GM08714 (cell line): ENCODE data around the gene PKNOX2.

ENCODE experiments used
- H3K4me3 ChIP-seq: fragments of 200-500 bp; sonication (Bioruptor generic); 2 replicates; pipeline ENCODE4 v1.5.1; 2014; ENCODE audit warnings: mild to moderate bottlenecking, low read length, inconsistent platforms
- ZNF274 ChIP-seq: IDR thresholded peaks from 2 replicates; pipeline ENCODE4 v1.6.1; 2012; ENCODE audit warnings: mild to moderate bottlenecking, low read depth, low read length

PKNOX2 gene

DNA sequence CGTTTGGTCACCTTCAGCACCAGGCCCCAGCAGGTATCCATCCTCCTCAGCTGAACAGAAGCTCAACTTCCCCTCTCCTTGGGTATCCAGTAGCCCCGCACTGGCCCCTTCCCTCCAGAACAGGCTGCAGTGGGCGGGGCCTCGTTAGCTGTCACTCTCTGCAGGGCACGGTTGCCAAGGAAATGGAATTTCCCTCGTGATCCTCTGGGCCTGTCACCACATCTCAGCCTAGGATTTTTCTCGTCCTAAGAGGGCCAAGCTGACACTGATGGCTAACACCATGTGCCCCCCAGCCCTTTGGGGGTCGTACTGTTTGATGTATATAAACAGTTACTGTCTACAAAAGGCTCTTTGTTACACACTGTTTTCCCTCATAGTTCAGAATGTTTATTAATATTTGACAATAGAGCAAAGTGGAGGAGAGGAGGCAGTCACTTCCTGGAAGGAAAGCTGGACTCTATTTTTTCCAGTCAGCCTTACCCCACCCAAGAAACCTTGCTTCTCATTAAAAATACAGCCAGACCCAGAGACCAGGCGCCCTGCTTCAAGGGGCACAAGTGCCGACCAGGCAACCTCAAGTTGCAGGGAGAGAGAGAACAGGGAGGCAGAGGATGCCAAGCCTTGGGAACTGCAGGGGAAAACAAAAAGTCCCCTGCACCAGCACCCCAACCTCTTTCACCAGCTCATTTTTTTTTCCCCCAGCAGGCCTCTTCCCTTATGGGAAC lies 287.0 kb downstream of the PKNOX2 start:
- no peak overlapping the region for H3K4me3 ChIP-seq
- no peak for TF ChIP-seq ZNF274

DNA sequence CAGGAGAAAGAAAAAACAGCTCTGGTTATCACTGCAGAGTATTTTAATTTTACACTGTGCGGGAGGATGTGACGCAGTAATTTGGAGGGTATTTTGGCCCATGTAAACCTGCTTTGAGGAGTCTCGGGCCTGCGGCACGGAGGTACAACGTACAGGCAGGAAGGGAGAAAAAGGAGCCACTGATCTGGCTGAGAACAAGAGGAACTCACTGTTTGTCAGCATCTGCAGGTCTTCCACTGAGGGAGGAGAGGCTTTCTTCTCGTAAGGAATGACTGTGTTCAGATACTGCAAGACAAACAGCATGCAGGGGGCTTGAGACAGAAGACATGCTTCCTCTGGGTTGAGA lies 287.5 kb downstream of the PKNOX2 start:
- no peak overlapping the region for H3K4me3 ChIP-seq
- no peak for TF ChIP-seq ZNF274

GRCh38 chr11:125454047-125454446 lies 289.5 kb downstream of the PKNOX2 start:
- TF ChIP-seq ZNF274: no peak
- no peak overlapping the region for H3K4me3 ChIP-seq

DNA sequence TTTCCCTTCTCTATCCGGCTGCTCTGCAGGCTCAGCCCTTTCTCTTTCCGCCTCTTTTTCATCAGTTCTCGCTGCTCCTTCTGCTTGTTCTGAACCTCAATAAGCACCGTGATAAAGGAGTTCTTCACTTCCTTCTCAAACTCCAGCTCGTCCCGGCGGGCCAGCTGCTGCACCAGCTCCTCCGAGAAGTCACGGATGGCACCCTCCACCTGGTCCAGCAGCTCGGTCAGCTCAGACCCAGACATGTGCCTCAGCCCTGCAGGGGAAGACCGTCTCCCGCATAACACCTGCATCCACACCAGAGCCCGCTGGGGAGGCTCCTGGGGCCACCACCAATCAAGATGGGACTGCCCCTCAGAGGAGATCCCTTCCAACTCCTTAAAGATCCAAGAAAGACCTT lies 291.3 kb downstream of the PKNOX2 start:
- no peak for TF ChIP-seq ZNF274
- H3K4me3 ChIP-seq: no peak overlapping the region

DNA sequence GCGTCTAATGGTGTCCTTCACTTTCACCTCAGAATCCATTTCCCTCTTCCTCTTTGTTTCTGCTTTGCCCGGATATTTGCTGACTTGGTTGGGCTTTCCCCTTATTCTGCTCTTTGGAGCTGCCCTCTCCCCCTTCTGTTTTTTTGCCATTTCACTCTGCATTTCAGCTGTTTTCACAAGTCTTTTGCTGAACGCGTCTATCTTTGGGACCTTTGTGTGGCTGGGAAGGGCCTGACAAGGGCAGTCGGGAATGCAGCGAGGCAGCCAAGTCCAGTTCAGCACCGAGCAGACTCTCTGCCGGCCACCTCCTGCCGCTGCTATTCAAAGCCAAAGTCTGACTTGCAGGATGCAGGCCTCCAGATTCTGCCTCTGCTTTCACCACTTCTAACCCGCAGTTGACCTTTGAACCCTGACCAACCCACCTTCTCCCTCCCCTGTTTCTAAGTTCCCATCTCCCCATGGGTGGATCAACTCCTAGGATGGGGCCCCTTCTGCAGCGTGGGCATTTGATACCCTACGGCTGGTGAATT lies 293.3 kb downstream of the PKNOX2 start:
- no peak overlapping the region for H3K4me3 ChIP-seq
- no peak for TF ChIP-seq ZNF274

DNA sequence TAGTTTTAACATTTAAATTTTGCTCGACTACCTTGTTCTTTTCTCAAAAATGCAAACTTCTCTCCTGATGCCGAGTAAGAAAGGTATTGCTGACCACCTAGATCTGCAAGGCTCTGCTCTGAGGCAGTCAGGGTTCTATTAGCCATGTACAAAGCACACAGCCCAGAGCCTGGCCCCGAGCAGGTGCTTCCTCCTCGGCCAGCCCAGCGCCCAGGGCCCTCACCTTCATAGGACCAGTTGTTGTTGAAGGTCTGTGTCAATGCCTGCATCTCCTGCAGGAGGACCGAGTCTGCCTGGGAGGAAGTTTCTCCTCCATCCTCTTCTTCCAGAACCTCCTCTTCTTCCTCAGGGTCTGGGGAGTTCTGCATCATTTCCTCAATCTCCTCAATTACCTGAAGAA lies 295.7 kb downstream of the PKNOX2 start:
- no peak overlapping the region for H3K4me3 ChIP-seq
- no peak for TF ChIP-seq ZNF274

GRCh38 chr11:125463590-125464269 lies 299.2 kb downstream of the PKNOX2 start:
- H3K4me3 ChIP-seq: no peak overlapping the region
- TF ChIP-seq ZNF274: no peak

GRCh38 chr11:125464270-125464662 lies 299.7 kb downstream of the PKNOX2 start:
- H3K4me3 ChIP-seq: no peak overlapping the region
- no peak for TF ChIP-seq ZNF274

DNA sequence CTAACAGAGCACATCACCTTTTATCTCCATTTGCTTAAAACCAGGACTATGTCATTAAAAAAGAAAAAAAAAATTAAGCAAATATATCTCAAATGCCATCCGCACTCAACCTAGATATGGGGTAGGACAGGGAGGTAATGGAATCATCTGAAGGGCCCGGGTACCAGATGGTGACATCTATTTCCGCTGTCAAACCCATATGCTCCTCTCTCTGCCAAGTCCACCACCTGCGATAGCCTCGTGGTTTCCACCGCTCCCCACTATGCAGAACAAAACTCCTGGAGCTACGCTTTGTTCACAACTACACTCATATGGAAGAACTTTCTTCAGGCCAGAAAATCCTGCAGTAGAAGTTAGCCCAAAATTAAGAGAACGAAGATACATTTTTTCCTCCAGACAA lies 300.1 kb downstream of the PKNOX2 start:
- no peak for TF ChIP-seq ZNF274
- H3K4me3 ChIP-seq: no peak overlapping the region

DNA sequence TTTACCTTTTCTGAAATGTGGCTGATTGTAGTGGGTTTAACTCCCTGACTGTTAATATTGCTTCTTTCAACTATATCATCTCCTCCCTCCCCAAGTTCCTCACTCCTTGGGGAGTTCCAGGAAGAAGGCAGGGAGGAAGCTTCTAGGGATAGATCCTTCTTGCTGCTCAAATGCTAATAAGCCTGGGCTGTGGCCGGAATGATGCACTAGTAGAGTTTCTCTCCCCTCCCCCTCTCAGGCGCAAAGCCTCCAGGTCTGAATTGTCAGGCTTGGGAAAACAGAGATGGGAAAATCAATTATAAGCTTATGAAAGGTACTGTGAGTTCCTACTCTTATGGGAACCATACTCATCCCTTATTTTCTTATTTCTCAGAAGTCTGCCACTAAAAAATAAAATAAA lies 300.7 kb downstream of the PKNOX2 start:
- no peak overlapping the region for H3K4me3 ChIP-seq
- TF ChIP-seq ZNF274: no peak

- TF ChIP-seq ZNF274: no peak
- H3K4me3 ChIP-seq: no peak overlapping the region
Measured at GRCh38 chr11:125465701-125466100, 301.1 kb downstream of the PKNOX2 start.

- no peak overlapping the region for H3K4me3 ChIP-seq
- TF ChIP-seq ZNF274: no peak
Measured at GRCh38 chr11:125468025-125468424, 303.5 kb downstream of the PKNOX2 start.

GRCh38 chr11:125468852-125469251 lies 304.3 kb downstream of the PKNOX2 start:
- H3K4me3 ChIP-seq: no peak overlapping the region
- no peak for TF ChIP-seq ZNF274

DNA sequence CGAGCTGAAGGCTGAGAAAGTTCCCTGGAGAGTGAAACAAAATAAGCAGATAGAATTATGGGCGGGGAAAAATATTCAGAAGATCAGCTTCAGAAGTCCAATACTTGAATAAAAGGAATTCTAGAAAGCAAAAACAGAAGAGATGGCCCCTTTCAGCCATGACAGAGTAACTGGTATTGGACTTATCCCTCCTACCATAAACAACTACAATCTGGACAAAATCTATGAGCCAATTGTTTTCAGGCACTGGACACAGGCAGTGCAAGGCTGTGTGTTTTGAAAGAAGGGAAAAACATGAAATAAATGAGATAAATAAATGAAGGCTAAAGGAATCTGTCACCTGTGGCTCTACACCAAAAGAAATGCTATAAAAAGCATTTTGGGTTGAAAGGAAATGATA lies 305.8 kb downstream of the PKNOX2 start:
- no peak for TF ChIP-seq ZNF274
- no peak overlapping the region for H3K4me3 ChIP-seq

DNA sequence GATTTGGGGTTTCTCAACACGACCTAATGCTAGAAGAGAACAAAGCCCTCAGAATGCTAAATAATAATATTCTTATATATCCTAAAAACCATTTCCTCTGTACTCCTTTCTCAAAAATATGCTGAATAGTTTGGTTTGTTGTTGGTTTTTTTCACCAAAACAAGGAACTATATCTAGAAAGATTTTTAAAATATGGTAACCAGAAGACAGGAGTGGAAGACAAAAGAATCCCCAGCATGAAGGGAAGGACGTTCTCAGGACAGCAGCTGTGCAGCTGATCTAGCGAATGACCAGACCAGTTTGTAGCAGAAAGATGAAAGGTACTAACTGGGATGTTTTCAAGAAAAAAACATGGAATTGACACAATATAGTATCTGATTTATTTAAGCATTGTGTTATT lies 312.2 kb downstream of the PKNOX2 start:
- H3K4me3 ChIP-seq: no peak overlapping the region
- TF ChIP-seq ZNF274: no peak

DNA sequence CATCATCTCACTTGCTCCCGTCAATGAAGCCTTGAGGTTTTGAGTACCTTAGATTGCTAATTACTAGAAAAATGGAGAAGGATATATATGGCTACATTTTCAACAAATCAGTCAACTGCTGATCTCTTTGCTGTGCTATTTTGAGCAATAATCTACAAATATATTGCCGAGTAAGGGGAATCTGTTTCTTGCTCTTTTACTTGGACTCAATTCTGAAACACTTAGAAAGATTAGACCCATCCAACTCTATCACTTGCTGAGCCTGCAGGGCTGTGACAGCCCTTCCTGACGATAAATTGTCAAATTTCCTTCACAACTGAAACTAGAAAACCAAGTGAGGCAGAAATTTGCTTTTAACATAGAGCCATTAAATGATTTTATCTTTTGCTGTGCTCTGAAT lies 314.6 kb downstream of the PKNOX2 start:
- no peak for TF ChIP-seq ZNF274
- H3K4me3 ChIP-seq: no peak overlapping the region

DNA sequence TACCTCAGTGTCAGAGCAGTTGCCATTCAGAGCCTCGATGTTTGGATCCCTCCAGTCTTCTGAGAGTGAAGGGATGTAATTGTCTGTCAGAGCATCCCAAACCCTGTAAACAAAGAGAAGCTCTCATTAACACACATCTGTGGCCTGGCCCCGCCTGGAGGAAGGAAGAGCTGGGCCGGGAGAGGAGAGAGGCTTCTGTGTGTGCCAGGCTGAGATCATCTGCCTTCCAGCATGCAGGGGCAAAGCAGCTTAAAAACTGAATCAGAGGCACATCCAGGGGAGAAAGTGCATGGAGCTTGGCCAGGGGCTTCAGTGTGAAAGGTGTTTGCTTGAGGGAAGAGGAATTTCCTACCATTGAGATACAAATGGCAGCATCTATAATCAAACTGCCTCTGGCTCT lies 317.0 kb downstream of the PKNOX2 start:
- no peak overlapping the region for H3K4me3 ChIP-seq
- no peak for TF ChIP-seq ZNF274
